K562 (cell line): Measurements from ENCODE around the gene LIMD2. TPM values are rescaled to one million over a fixed set of nuclear protein-coding genes. Genes with fewer than 3 reads are reported as not detected.

Experiments
- ATAC-seq: fragments of 200-7000 bp; cut with Tn5 transposase; 3 replicates; pipeline ENCODE4 v1.9.1; 2020; ENCODE audit warnings: moderate library complexity
- BruUV-seq: library from RNA; stranded (reverse); fragments of 400-500 nt; replicated peaks from 2 replicates; lab custom pipeline; 2021; lab: Mats Ljungman, UMichigan
- CTCF ChIA-PET: fragments of 300-600 bp; formaldehyde crosslinking; extraction: SDS; loops from one replicate; lab custom pipeline; 2021; ENCODE audit warnings: low intra/inter-chr PET ratio; lab: Yijun Ruan, JAX
- POLR2A ChIA-PET: fragments of 300-600, 350-650 bp; sonication (Branson Sonifier 250); formaldehyde crosslinking; extraction: SDS; loops from one replicate; lab custom pipeline; 2021; ENCODE audit warnings: antibody characterized with exemption, inconsistent platforms; lab: Yijun Ruan, JAX
- DNase-seq, 4 experiments: peaks; one replicate each; pipeline versions ENCODE4 v3.0.0 to v3.0.0-alpha.2; 2011 to 2018; ENCODE audit warnings: low spot score in 3 of 4, mixed read lengths in 3 of 4; ENCODE audit errors: extremely low read depth in 1 of 4
- FAIRE-seq: peaks from 2 replicates; lab custom pipeline; 2011; peaks lifted over from hg19 to GRCh38; lab: Jason Lieb, UNC
- H2AFZ ChIP-seq: 2 replicates; pipeline ENCODE4 v1.6.0; 2011; ENCODE audit warnings: low read depth, low read length, control low read depth, inconsistent platforms
- H3K27ac ChIP-seq: fragments of 200-600 bp; 3 replicates; pipeline ENCODE4 v1.8.0; 2011; ENCODE audit warnings: low read depth, mild to moderate bottlenecking, control low read depth, inconsistent platforms, low read length, moderate library complexity, mixed read lengths; ENCODE audit errors: extremely low read depth
- H3K27me3 ChIP-seq, 2 experiments: fragments of 300-600 bp in 1 of 2; 2 replicates in 1 of 2; 3 replicates in 1 of 2; pipeline versions ENCODE4 v1.6.0 to v1.8.0; 2011; ENCODE audit warnings: inconsistent platforms in 2 of 2, low read length in 2 of 2, mild to moderate bottlenecking in 1 of 2, mixed read lengths in 1 of 2, moderate library complexity in 1 of 2; ENCODE audit not compliant: control insufficient read depth in 2 of 2, insufficient read depth in 2 of 2
- H3K36me3 ChIP-seq: fragments of 300-600 bp; 3 replicates; pipeline ENCODE4 v1.8.0; 2011; ENCODE audit warnings: mild to moderate bottlenecking, low read length, inconsistent platforms; ENCODE audit not compliant: control insufficient read depth, insufficient read depth
- H3K4me1 ChIP-seq, 2 experiments: fragments of 200-600 bp in 1 of 2; replicated peaks in 1 of 2; 2 replicates in 1 of 2; 3 replicates in 1 of 2; pipeline versions ENCODE4 v1.5.1 to v1.8.0; 2011; ENCODE audit warnings: inconsistent platforms in 2 of 2, low read length in 2 of 2, mild to moderate bottlenecking in 1 of 2, mixed read lengths in 1 of 2, moderate library complexity in 1 of 2; ENCODE audit not compliant: control insufficient read depth in 2 of 2, insufficient read depth in 2 of 2
- H3K4me2 ChIP-seq: 2 replicates; pipeline ENCODE4 v1.6.1; 2011; ENCODE audit warnings: low read length, control low read depth, inconsistent platforms, mixed read lengths; ENCODE audit not compliant: insufficient read depth
- H3K4me3 ChIP-seq: fragments of 200-600 bp; sonication (generic), shearing (Covaris generic); 2 replicates; pipeline ENCODE4 v1.5.1; 2016; ENCODE audit warnings: control low read depth, inconsistent platforms
- H3K79me2 ChIP-seq: fragments of 200-600 bp; 3 replicates; pipeline ENCODE4 v1.8.0; 2011; ENCODE audit warnings: low read length, inconsistent platforms; ENCODE audit not compliant: control insufficient read depth, insufficient read depth
- H3K9ac ChIP-seq, 2 experiments: 2 replicates each; pipeline versions ENCODE4 v1.6.0 to v1.6.1; 2011; ENCODE audit warnings: low read depth in 2 of 2, low read length in 2 of 2, control low read depth in 1 of 2, inconsistent platforms in 1 of 2, mild to moderate bottlenecking in 1 of 2, mixed read lengths in 1 of 2; ENCODE audit not compliant: insufficient read depth in 1 of 2
- H3K9me1 ChIP-seq: one replicate; pipeline ENCODE4 v1.6.0; 2011; ENCODE audit warnings: inconsistent platforms, mild to moderate bottlenecking, low read length, moderate library complexity; ENCODE audit not compliant: control insufficient read depth, insufficient read depth
- H3K9me3 ChIP-seq: replicated peaks from 2 replicates; pipeline ENCODE4 v1.5.1; 2011; ENCODE audit warnings: low read depth, low read length, inconsistent platforms; ENCODE audit not compliant: control insufficient read depth, insufficient read depth
- H4K20me1 ChIP-seq: replicated peaks from 2 replicates; pipeline ENCODE4 v1.6.1; 2011; ENCODE audit warnings: low read length, inconsistent platforms, mixed read lengths; ENCODE audit not compliant: control insufficient read depth, insufficient read depth
- BCLAF1 ChIP-seq, 2 experiments: fragments of 450-650 bp in 1 of 2; IDR thresholded peaks; 2 replicates each; pipeline ENCODE4 v1.6.1; 2011 to 2017; ENCODE audit warnings: low read depth in 2 of 2, antibody characterized with exemption in 1 of 2, borderline replicate concordance in 1 of 2, low read length in 1 of 2, mild to moderate bottlenecking in 1 of 2, mixed read lengths in 1 of 2; ENCODE audit not compliant: control insufficient read depth in 1 of 2
- FOXA1 ChIP-seq: fragments of 450-650 bp; IDR thresholded peaks from 2 replicates; pipeline ENCODE4 v1.6.1; 2016; ENCODE audit warnings: mild to moderate bottlenecking, borderline replicate concordance
- GABPB2 ChIP-seq: fragments of 250-450 bp; sonication (Bioruptor Pico); conservative IDR thresholded peaks from 2 replicates; pipeline ENCODE4 v1.5.1; 2021; ENCODE audit warnings: mild to moderate bottlenecking
- GTF2E2 ChIP-seq: fragments of 200-800 bp; sonication (Bioruptor generic); IDR thresholded peaks from 2 replicates; pipeline ENCODE4 v1.6.1; 2016; ENCODE audit warnings: missing genetic modification characterization, missing compliant biosample characterization
- IRF9 ChIP-seq: fragments of 450-650 bp; IDR thresholded peaks from 2 replicates; pipeline ENCODE4 v1.6.1; 2016; ENCODE audit warnings: missing biosample characterization, missing genetic modification characterization
- MLX ChIP-seq, 2 experiments: fragments of 450-650 bp in 1 of 2; sonication (generic) in 1 of 2; formaldehyde crosslinking; conservative IDR thresholded peaks; 2 replicates each; pipeline versions ENCODE4 v1.4.0 to v1.8.1; 2020 to 2022; ENCODE audit warnings: mild to moderate bottlenecking in 1 of 2, missing genetic modification reagents in 1 of 2
- PTRF ChIP-seq: fragments of 450-650 bp; IDR thresholded peaks from 2 replicates; pipeline ENCODE4 v1.6.1; 2016; ENCODE audit warnings: mild to moderate bottlenecking, missing genetic modification characterization, missing compliant biosample characterization
- SUPT5H ChIP-seq: fragments of 450-650 bp; IDR thresholded peaks from 2 replicates; pipeline ENCODE4 v1.6.1; 2016
- ZNF212 ChIP-seq: fragments of 450-650 bp; formaldehyde crosslinking; IDR thresholded peaks from 2 replicates; pipeline ENCODE4 v1.4.0; 2020; ENCODE audit warnings: mild to moderate bottlenecking
- ZNF395 ChIP-seq: fragments of 200-800 bp; sonication (Bioruptor generic); IDR thresholded peaks from 2 replicates; pipeline ENCODE4 v1.6.1; 2017; ENCODE audit warnings: missing genetic modification characterization, missing compliant biosample characterization
- ZNF584 ChIP-seq: fragments of 200-800 bp; sonication (Bioruptor generic); IDR thresholded peaks from 2 replicates; pipeline ENCODE4 v1.6.1; 2016; ENCODE audit warnings: low read depth, mild to moderate bottlenecking, missing genetic modification characterization, missing compliant biosample characterization
- ZNF766 ChIP-seq: fragments of 200-800 bp; sonication (Bioruptor generic); conservative IDR thresholded peaks from 2 replicates; pipeline ENCODE4 v1.6.1; 2016; ENCODE audit warnings: missing genetic modification characterization, missing compliant biosample characterization
- WGBS: fragments of 100-300 bp; shearing (Covaris generic); methylation state at CpG from one replicate; pipeline ENCODE4 v1.1.6; 2016; ENCODE audit warnings: low coverage, mixed read lengths; ENCODE audit not compliant: insufficient coverage; ENCODE audit errors: missing lambda C conversion rate; 5-methylcytosine and 5-hydroxymethylcytosine counted together
- in situ Hi-C: fragments of 300-500 bp; cut with MboI; formaldehyde crosslinking; loops from 4 replicates; pipeline ENCODE4 v1.15.0; 2018; ENCODE audit warnings: inconsistent platforms, mixed read lengths
- intact Hi-C: fragments of 100-400 bp; cut with micrococcal nuclease; formaldehyde crosslinking; loops from 2 replicates; pipeline ENCODE4 v1.14.2; 2022
- polyA plus RNA-seq, 8 experiments: library from polyadenylated mRNA; depleted of rRNA in 4 of 8; stranded (reverse) in 5 of 8; unstranded in 3 of 8; fragments of >200 nt; fragmentation: Nextera tagmentation in 2 of 8; fragmentation: Illumina TruSeq in 1 of 8; extraction: Ambion mirVana in 2 of 8; extraction: Trizol in 1 of 8; gene quantifications; 2 replicates each; pipeline versions ENCODE4 v1.2.1 to v1.2.3, GENCODE V29; 2011 to 2014; ENCODE audit warnings: inconsistent platforms in 1 of 8, missing spikeins in 1 of 8
- total RNA-seq, 7 experiments: library from RNA; depleted of rRNA in 6 of 7; stranded (reverse); fragments of >200 nt in 6 of 7; fragmentation: Illumina TruSeq in 2 of 7; extraction: Trizol in 2 of 7; gene quantifications; 2 replicates each; pipeline versions ENCODE4 v1.2.1 to v1.2.3, GENCODE V29; 2011 to 2021; ENCODE audit warnings: low replicate concordance in 1 of 7

The LIMD2 gene
- total and polyA plus RNA-seq, 9 of the 15 experiments (the other 6 are each of a cell fraction or from before 2014, with no cell fraction given), result 0.07 to 11.2 (median 2.8) TPM

GRCh38 chr17:63704836-63705235 lies 4.9 kb upstream of the LIMD2 start:
- H2AFZ ChIP-seq, result no peak overlapping the region
- H3K9me3 ChIP-seq, result no peaks in the 10 kb centered on the region
- H4K20me1 ChIP-seq, result no peaks in the 10 kb centered on the region
- WGBS, result 65% methylated on average over 9 of the region's 9 CpGs
- H3K36me3 ChIP-seq, result peaks cover 21% of the 10 kb centered on the region; the same call in 2 of the 3 replicates
- DNase-seq (no peak), FAIRE-seq (no peak), ATAC-seq (no peak)
- H3K79me2 ChIP-seq, result no peaks in the 10 kb centered on the region
- 0 out of 4 replicates have a peak overlapping the region, but pooled peaks of 1 of the 2 experiments have one; percentile 35 for H3K9ac ChIP-seq
- H3K4me3 ChIP-seq, result no peak overlapping the region
- peaks cover 0 to 17% of the 10 kb centered on the region in 2 experiments; a peak in 2 of 5 replicates for H3K4me1 ChIP-seq
- intact Hi-C loops, result no loop called here
- BruUV-seq, result no TSS peak
- H3K9me1 ChIP-seq, result no peaks in the 10 kb centered on the region
- no peak overlapping the region for H3K4me2 ChIP-seq
- in situ Hi-C loops, result no loop called here
- POLR2A ChIA-PET, result no interaction called here
- CTCF ChIA-PET, result no interaction called here
- no peak overlapping the region for H3K27ac ChIP-seq
- H3K27me3 ChIP-seq, result no peaks in the 10 kb centered on the region
- TF ChIP-seq ZNF766 (CRISPR knock-in tag), result no peak
- no peak for TF ChIP-seq IRF9
- no peak for TF ChIP-seq GABPB2 (CRISPR knock-in tag)
- TF ChIP-seq FOXA1, result no peak
- TF ChIP-seq SUPT5H, result no peak
- no peak for TF ChIP-seq ZNF584
- TF ChIP-seq MLX (CRISPR knock-in tag; conservative IDR thresholded peaks at IDR 0.05), result no peak
- TF ChIP-seq GTF2E2, result no peak
- no peak for TF ChIP-seq PTRF
- no peak for TF ChIP-seq BCLAF1 (IDR thresholded peaks at IDR 0.05; ENCODE audit: borderline replicate concordance in 1 of 2, control insufficient read depth in 1 of 2, low read depth in 2 of 2, low read length in 1 of 2)
- TF ChIP-seq ZNF212 (CRISPR knock-in tag), result no peak
- TF ChIP-seq ZNF395 (CRISPR knock-in tag), result no peak
